Right lobe of liver (tissue), 4 donors: ENCODE measurements around the gene KCNN3.

Source experiments
- CTCF ChIP-seq, 4 donors: fragments of 200-600 bp in 3 of 4; fragments of 450-650 bp in 1 of 4; IDR thresholded peaks; one replicate each; pipeline versions ENCODE4 v1.5.1 to v1.8.0; 2016 to 2022; ENCODE audit warnings: antibody characterized with exemption in 4 of 4, mild to moderate bottlenecking in 2 of 4
- POLR2A ChIP-seq: fragments of 450-650 bp; IDR thresholded peaks from one replicate; pipeline ENCODE4 v1.6.1; 2017; ENCODE audit warnings: antibody characterized with exemption, mild to moderate bottlenecking
- donor health status: DM: no; HTN: no; CAD: no.
- donor health status: DM: no; HTN: no; CAD: no.
- donor health status: DM: no; HTN: yes; CAD: no.

GRCh38 chr1:154756793-154757548 is 113.1 kb downstream of the KCNN3 start:
- TF ChIP-seq CTCF (IDR thresholded peaks at IDR 0.05), result no peak
- TF ChIP-seq POLR2A, result no peak
